Measurements from ENCODE around the gene CD7. TPM values are rescaled to one million over a fixed set of nuclear protein-coding genes. Genes with fewer than 3 reads are reported as not detected.

CD7 gene
- total RNA-seq, 1 donor from 2014 or later, result not detected

DNA sequence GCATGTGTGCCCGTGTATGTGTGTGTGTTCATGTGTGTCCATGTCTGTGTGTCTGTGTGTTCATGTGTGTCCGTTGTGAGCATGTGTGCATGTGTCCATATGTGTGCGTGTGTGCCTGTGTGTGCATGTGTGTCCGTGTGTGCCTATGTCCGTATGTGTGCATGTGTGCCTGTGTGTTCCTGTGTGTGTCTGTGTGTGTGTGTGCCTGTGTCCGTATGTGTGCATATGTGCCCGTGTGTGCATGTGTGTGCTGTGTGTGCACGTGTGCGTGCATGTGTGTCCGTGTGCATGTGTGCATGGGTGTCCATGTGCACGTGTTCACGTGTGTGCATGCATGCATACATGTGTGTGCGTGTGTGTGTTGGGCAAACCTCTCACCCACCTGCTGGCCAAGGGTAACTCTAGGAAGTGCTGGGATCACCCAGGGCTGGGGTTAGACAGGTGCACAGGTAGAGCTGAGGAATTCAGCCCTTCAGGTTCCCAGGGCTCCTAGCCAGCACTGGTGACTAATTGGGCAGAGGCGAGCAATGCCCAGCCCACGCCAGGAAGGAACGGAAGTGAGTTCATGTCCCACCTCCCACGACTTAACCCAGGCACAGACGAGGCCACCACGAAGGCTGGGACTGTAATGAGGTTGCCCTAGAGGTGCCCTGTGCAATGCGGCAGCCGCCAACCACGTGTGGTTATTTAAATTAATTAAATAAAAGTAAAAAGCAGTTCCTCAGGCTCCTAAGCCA, 35.7 kb downstream of the CD7 start:
- peaks cover 1% of the 10 kb centered on the region for H3K36me3 Mint-ChIP-seq (ENCODE audit: low read depth)
- no peak for DNase-seq (ENCODE audit: low spot score)
- H3K9me3 Mint-ChIP-seq (ENCODE audit: low read depth), result no peaks in the 10 kb centered on the region
- H3K4me1 Mint-ChIP-seq (ENCODE audit: low read depth), result peaks cover 21% of the 10 kb centered on the region
- no peaks in the 10 kb centered on the region for H3K27me3 Mint-ChIP-seq (ENCODE audit: low read depth)
- TF ChIP-seq, protein P1, sequence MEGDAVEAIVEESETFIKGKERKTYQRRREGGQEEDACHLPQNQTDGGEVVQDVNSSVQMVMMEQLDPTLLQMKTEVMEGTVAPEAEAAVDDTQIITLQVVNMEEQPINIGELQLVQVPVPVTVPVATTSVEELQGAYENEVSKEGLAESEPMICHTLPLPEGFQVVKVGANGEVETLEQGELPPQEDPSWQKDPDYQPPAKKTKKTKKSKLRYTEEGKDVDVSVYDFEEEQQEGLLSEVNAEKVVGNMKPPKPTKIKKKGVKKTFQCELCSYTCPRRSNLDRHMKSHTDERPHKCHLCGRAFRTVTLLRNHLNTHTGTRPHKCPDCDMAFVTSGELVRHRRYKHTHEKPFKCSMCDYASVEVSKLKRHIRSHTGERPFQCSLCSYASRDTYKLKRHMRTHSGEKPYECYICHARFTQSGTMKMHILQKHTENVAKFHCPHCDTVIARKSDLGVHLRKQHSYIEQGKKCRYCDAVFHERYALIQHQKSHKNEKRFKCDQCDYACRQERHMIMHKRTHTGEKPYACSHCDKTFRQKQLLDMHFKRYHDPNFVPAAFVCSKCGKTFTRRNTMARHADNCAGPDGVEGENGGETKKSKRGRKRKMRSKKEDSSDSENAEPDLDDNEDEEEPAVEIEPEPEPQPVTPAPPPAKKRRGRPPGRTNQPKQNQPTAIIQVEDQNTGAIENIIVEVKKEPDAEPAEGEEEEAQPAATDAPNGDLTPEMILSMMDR (IDR thresholded peaks at IDR 0.05), result no peak
- no peak overlapping the region for H3K4me3 Mint-ChIP-seq (ENCODE audit: unreplicated experiment)
- H3K27ac Mint-ChIP-seq (ENCODE audit: unreplicated experiment), result no peak overlapping the region

DNA sequence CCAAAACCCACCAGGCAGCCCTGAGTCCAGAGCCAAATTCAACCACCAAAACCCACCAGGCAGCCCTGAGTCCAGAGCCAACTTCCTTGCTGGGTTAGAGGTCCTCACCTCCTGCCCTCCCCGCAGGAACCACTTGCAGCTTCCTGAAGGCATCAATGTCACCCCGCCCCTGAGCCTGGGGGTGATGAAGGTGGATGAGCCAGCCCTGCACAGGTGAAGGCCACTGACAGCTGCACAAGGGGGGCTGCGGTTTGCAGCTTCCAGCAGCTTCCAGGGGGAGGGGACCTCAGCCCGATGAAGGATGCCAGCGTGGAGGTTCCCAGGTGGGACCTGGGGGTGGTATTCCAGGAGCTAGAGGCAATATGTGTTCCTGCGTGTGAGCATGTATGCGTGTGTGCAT, 36.3 kb downstream of the CD7 start:
- TF ChIP-seq, protein P1 (IDR thresholded peaks at IDR 0.05), result no peak
- Mint-ChIP-seq H3K27ac (ENCODE audit: unreplicated experiment) (no peak overlapping the region), H3K27me3 (ENCODE audit: low read depth) (no peaks in the 10 kb centered on the region), H3K4me3 (ENCODE audit: unreplicated experiment) (no peak overlapping the region), H3K4me1 (ENCODE audit: low read depth) (peaks cover 21% of the 10 kb centered on the region), H3K9me3 (ENCODE audit: low read depth) (no peaks in the 10 kb centered on the region), H3K36me3 (ENCODE audit: low read depth) (peaks cover 1% of the 10 kb centered on the region)
- no peak for DNase-seq (ENCODE audit: low spot score)

DNA sequence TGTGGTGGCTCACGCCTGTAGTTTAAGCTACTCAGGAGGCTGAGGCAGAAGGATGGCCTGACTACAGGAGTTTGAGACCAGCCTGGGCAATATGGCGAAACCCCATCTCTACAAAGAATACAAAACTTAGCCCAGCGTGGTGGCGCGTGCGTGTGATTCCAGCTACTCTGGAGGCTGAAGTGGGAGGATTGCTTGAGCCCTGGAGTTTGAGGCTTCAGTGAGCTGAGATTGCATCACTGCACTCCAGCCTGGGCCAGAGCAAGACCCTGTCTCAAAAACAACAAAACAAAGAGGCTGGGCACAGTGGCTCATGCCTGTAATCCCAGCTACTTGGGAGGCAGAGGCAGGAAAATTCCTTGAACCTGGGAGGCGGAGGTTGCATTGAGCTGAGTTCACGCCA, 36.9 kb downstream of the CD7 start:
- DNase-seq (ENCODE audit: low spot score), result no peak
- Mint-ChIP-seq H3K9me3 (ENCODE audit: low read depth) (no peaks in the 10 kb centered on the region), H3K4me3 (ENCODE audit: unreplicated experiment) (no peak overlapping the region), H3K4me1 (ENCODE audit: low read depth) (peaks cover 21% of the 10 kb centered on the region), H3K27me3 (ENCODE audit: low read depth) (no peaks in the 10 kb centered on the region), H3K27ac (ENCODE audit: unreplicated experiment) (no peak overlapping the region), H3K36me3 (ENCODE audit: low read depth) (peaks cover 1% of the 10 kb centered on the region)
- TF ChIP-seq, protein P1 (IDR thresholded peaks at IDR 0.05), result no peak

DNA sequence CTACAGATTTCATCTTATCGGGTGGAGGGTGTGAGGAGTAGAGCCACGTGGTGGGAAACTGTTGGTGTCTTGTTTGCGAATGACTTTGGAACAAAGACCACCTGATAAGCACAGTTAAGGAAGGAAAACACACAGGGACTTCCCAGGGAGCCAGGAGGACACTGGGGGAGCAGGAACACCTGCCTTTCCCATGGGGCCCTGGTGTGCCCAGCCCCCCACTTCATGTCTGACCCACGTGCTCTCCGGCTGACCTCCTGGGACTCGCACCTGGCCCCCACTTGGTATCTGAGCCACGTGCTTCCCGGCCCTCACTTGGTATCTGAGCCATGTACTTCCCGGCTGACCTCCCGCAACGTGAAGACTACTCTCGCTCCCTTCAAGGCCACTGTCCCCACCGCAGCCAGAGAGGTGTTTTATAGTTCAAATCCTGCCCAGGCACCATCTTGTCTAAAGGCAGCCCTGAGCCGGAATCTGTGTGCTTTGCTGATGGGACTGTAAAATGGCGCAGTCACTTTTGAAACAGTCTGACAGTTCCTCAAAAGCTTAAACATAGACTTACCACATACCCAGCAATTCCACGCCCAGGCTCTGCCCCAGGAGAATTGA, 38.5 kb downstream of the CD7 start:
- TF ChIP-seq, protein P1 (IDR thresholded peaks at IDR 0.05), result no peak
- peaks cover 19% of the 10 kb centered on the region for H3K4me1 Mint-ChIP-seq (ENCODE audit: low read depth)
- peaks cover 1% of the 10 kb centered on the region for H3K36me3 Mint-ChIP-seq (ENCODE audit: low read depth)
- H3K27me3 Mint-ChIP-seq (ENCODE audit: low read depth), result no peaks in the 10 kb centered on the region
- H3K4me3 Mint-ChIP-seq (ENCODE audit: unreplicated experiment), result no peak overlapping the region
- no peak for DNase-seq (ENCODE audit: low spot score)
- no peak overlapping the region for H3K27ac Mint-ChIP-seq (ENCODE audit: unreplicated experiment)
- H3K9me3 Mint-ChIP-seq (ENCODE audit: low read depth), result no peaks in the 10 kb centered on the region

DNA sequence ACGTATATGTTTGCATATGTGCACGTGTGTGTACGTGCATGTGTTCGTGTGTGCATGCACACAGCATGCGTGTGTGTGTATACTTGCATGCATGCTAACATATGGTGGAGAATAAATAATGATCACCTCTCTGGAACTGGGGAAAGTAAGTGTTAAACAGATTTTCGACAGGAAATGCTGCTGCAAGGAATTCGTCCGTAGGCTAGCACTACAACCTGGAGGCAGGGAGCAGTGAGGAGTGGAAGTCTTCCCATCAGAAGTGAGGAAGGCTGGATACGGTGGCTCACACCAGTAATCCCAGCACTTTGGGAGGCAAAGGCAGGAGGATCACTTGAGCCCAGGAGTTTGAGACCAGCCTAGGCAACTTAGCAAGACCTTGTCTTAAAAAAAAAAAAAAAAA, 39.1 kb downstream of the CD7 start:
- no peak for DNase-seq (ENCODE audit: low spot score)
- H3K4me3 Mint-ChIP-seq (ENCODE audit: unreplicated experiment), result no peak overlapping the region
- TF ChIP-seq, protein P1 (IDR thresholded peaks at IDR 0.05), result no peak
- H3K4me1 Mint-ChIP-seq (ENCODE audit: low read depth), result peaks cover 15% of the 10 kb centered on the region
- H3K36me3 Mint-ChIP-seq (ENCODE audit: low read depth), result peaks cover 1% of the 10 kb centered on the region
- no peak overlapping the region for H3K27ac Mint-ChIP-seq (ENCODE audit: unreplicated experiment)
- H3K9me3 Mint-ChIP-seq (ENCODE audit: low read depth), result no peaks in the 10 kb centered on the region
- no peaks in the 10 kb centered on the region for H3K27me3 Mint-ChIP-seq (ENCODE audit: low read depth)
